ENCODE results near the gene SALL4. TPM values are rescaled to one million over a fixed set of nuclear protein-coding genes. Genes with fewer than 3 reads are reported as not detected.

SALL4 gene
- total and polyA plus RNA-seq, 2 experiments from 2014 or later: 122 to 227 TPM

DNA sequence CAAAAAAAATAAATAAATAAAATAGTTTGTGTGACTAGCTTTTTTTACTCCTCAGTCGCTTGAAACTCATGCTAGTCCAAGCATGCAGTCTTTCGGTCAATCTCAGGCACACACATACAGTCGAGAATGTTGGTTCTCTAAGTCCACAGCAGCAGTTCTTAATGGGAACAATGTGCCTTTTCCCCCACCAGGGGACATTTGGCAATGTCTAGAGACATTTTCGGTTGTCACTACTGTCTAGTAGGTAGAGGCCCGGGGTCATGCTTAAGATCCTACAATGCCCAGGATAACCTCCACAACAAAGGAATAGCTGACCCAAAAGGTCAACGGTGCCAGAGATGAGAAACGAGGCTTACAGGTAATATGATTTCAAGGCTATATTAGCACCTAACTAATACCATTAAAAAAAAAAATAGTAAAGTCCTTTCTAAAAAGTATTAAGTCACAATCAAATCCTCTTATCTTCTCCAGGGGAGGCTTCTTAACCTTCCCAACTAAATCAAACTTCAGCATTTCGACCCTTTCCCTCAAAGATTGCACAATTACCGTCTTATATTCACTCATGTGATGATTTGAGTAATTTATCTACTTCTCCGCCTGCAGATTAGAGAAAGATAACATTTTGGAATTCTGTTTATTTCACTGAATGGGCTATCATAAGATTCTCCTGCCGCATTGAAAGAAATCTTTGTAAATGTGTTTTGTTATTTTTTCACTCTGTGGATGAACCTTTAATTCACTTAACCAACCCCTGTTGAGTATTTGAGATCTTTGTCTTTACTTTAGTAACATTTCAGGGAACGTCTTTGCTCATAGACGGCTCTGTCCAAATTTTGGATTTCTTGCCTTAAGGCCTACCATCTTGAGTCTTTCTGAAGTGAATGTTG, 8.1 kb upstream of the SALL4 start:
- peaks cover 27% of the 10 kb centered on the region for H3K4me1 Mint-ChIP-seq
- H3K27me3 ChIP-seq (ENCODE audit: insufficient read depth): no peaks in the 10 kb centered on the region
- H3K9me3 Mint-ChIP-seq: no peaks in the 10 kb centered on the region
- TF ChIP-seq ZNF114 (CRISPR knock-in tag; IDR thresholded peaks at IDR 0.05): no peak
- TF ChIP-seq EZH2phosphoT487 (IDR thresholded peaks at IDR 0.05; ENCODE audit: unreplicated experiment): no peak
- TF ChIP-seq, protein P1, sequence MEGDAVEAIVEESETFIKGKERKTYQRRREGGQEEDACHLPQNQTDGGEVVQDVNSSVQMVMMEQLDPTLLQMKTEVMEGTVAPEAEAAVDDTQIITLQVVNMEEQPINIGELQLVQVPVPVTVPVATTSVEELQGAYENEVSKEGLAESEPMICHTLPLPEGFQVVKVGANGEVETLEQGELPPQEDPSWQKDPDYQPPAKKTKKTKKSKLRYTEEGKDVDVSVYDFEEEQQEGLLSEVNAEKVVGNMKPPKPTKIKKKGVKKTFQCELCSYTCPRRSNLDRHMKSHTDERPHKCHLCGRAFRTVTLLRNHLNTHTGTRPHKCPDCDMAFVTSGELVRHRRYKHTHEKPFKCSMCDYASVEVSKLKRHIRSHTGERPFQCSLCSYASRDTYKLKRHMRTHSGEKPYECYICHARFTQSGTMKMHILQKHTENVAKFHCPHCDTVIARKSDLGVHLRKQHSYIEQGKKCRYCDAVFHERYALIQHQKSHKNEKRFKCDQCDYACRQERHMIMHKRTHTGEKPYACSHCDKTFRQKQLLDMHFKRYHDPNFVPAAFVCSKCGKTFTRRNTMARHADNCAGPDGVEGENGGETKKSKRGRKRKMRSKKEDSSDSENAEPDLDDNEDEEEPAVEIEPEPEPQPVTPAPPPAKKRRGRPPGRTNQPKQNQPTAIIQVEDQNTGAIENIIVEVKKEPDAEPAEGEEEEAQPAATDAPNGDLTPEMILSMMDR (conservative IDR thresholded peaks at IDR 0.05; ENCODE audit: low read depth in 2 of 2): peak; percentile 23 to 42; a peak in 3 of 4 replicates
- no peak overlapping the region; the same call in 1 of the 2 replicates for H2AFZ ChIP-seq
- H3K27ac ChIP-seq (ENCODE audit: low read depth): peak overlapping the region; percentile 45; the same call in 1 of the 2 replicates
- H3K36me3 ChIP-seq (ENCODE audit: insufficient read depth): no peaks in the 10 kb centered on the region
- H3F3A ChIP-seq (replicated peaks; ENCODE audit: low read depth): no peaks in the 10 kb centered on the region
- no peaks in the 10 kb centered on the region for H3K79me2 ChIP-seq (replicated peaks; ENCODE audit: insufficient read depth)
- ATAC-seq (peak; percentile 74), DNase-seq (ENCODE audit: low spot score) (peak; percentile 60)
- H3K27me3 Mint-ChIP-seq (ENCODE audit: insufficient read depth, low read depth, poor library complexity): peaks cover 2% of the 10 kb centered on the region
- no peak overlapping the region for H3K4me3 Mint-ChIP-seq
- no peak overlapping the region for H3K4me3 ChIP-seq
- no peaks in the 10 kb centered on the region for H3K36me3 Mint-ChIP-seq (ENCODE audit: low read depth)
- H3K27ac Mint-ChIP-seq: no peak overlapping the region; the same call in 1 of the 2 replicates
- peak overlapping the region; percentile 53; the same call in 1 of the 2 replicates for H3K4me2 ChIP-seq
- peaks cover 25% of the 10 kb centered on the region for H3K4me1 ChIP-seq (ENCODE audit: insufficient read depth)
- H4K20me1 ChIP-seq (replicated peaks; ENCODE audit: insufficient read depth): no peaks in the 10 kb centered on the region
- H3K9me2 ChIP-seq (ENCODE audit: insufficient read depth): 0 out of 2 replicates have a peak, but pooled peaks cover 4% of the 10 kb centered on the region

DNA sequence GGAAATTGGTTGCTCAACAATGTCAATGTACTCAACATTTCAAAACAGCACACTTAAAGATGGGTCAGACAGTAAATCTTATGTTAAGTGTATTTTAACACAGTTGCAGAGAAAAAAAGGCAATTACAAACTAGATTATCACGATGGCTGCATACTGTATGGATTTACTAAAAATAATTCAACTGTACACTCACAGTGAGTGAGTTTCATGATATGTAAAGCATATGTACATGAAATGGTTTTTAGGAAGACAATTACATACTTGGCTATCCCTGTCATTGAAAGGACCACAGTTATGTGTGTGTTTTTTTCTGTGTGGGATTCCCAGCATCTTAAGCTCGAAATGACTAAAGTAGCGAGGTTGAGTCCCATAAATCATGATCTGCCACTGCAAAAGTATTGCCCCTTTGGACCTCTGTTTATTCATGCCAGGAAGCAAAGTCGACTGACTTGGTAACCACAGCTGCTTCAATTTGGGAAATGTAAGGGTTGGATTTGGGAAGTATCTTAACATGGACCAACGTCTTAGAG, 5.5 kb upstream of the SALL4 start:
- H3K27ac Mint-ChIP-seq: no peak overlapping the region
- H3K4me3 ChIP-seq: no peak overlapping the region
- no peaks in the 10 kb centered on the region for H3K9me3 Mint-ChIP-seq
- H3K4me1 ChIP-seq (ENCODE audit: insufficient read depth): peaks cover 23% of the 10 kb centered on the region
- no peaks in the 10 kb centered on the region for H3F3A ChIP-seq (replicated peaks; ENCODE audit: low read depth)
- peaks cover 2% of the 10 kb centered on the region for H3K27me3 Mint-ChIP-seq (ENCODE audit: insufficient read depth, low read depth, poor library complexity)
- no peak for TF ChIP-seq ZNF331 (CRISPR knock-in tag; IDR thresholded peaks at IDR 0.05; ENCODE audit: low read depth)
- no peak for TF ChIP-seq POLR2AphosphoS5 (IDR thresholded peaks at IDR 0.05; ENCODE audit: low read depth)
- TF ChIP-seq, protein P2, sequence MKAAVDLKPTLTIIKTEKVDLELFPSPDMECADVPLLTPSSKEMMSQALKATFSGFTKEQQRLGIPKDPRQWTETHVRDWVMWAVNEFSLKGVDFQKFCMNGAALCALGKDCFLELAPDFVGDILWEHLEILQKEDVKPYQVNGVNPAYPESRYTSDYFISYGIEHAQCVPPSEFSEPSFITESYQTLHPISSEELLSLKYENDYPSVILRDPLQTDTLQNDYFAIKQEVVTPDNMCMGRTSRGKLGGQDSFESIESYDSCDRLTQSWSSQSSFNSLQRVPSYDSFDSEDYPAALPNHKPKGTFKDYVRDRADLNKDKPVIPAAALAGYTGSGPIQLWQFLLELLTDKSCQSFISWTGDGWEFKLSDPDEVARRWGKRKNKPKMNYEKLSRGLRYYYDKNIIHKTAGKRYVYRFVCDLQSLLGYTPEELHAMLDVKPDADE (IDR thresholded peaks at IDR 0.05): no peak
- TF ChIP-seq, protein P1 (conservative IDR thresholded peaks at IDR 0.05; ENCODE audit: low read depth in 2 of 2): no peak
- TF ChIP-seq NANOG (IDR thresholded peaks at IDR 0.05; ENCODE audit: borderline replicate concordance): no peak
- TF ChIP-seq, protein P3, sequence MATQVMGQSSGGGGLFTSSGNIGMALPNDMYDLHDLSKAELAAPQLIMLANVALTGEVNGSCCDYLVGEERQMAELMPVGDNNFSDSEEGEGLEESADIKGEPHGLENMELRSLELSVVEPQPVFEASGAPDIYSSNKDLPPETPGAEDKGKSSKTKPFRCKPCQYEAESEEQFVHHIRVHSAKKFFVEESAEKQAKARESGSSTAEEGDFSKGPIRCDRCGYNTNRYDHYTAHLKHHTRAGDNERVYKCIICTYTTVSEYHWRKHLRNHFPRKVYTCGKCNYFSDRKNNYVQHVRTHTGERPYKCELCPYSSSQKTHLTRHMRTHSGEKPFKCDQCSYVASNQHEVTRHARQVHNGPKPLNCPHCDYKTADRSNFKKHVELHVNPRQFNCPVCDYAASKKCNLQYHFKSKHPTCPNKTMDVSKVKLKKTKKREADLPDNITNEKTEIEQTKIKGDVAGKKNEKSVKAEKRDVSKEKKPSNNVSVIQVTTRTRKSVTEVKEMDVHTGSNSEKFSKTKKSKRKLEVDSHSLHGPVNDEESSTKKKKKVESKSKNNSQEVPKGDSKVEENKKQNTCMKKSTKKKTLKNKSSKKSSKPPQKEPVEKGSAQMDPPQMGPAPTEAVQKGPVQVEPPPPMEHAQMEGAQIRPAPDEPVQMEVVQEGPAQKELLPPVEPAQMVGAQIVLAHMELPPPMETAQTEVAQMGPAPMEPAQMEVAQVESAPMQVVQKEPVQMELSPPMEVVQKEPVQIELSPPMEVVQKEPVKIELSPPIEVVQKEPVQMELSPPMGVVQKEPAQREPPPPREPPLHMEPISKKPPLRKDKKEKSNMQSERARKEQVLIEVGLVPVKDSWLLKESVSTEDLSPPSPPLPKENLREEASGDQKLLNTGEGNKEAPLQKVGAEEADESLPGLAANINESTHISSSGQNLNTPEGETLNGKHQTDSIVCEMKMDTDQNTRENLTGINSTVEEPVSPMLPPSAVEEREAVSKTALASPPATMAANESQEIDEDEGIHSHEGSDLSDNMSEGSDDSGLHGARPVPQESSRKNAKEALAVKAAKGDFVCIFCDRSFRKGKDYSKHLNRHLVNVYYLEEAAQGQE (IDR thresholded peaks at IDR 0.05; ENCODE audit: unreplicated experiment): no peak
- no peak for TF ChIP-seq STAT1 (IDR thresholded peaks at IDR 0.05; ENCODE audit: unreplicated experiment)
- TF ChIP-seq CREB1 (CRISPR knock-in tag; IDR thresholded peaks at IDR 0.05; ENCODE audit: low read depth): no peak
- no peak for TF ChIP-seq JUNB (IDR thresholded peaks at IDR 0.05; ENCODE audit: unreplicated experiment)
- TF ChIP-seq ZNF114 (CRISPR knock-in tag; IDR thresholded peaks at IDR 0.05): no peak
- TF ChIP-seq EZH2phosphoT487 (IDR thresholded peaks at IDR 0.05; ENCODE audit: unreplicated experiment): no peak
- no peaks in the 10 kb centered on the region for H3K79me2 ChIP-seq (replicated peaks; ENCODE audit: insufficient read depth)
- H3K27me3 ChIP-seq (ENCODE audit: insufficient read depth): no peaks in the 10 kb centered on the region
- no peak overlapping the region for H2AFZ ChIP-seq
- no peak for DNase-seq (ENCODE audit: low spot score)
- no peaks in the 10 kb centered on the region for H4K20me1 ChIP-seq (replicated peaks; ENCODE audit: insufficient read depth)
- no peaks in the 10 kb centered on the region for H3K36me3 Mint-ChIP-seq (ENCODE audit: low read depth)
- no peak overlapping the region for H3K4me2 ChIP-seq
- H3K36me3 ChIP-seq (ENCODE audit: insufficient read depth): no peaks in the 10 kb centered on the region
- H3K27ac ChIP-seq (ENCODE audit: low read depth): no peak overlapping the region
- no peak overlapping the region for H3K4me3 Mint-ChIP-seq
- peaks cover 30% of the 10 kb centered on the region for H3K4me1 Mint-ChIP-seq
- no peaks in the 10 kb centered on the region for H3K9me2 ChIP-seq (ENCODE audit: insufficient read depth)
- no peak for ATAC-seq

All from GM23338 (cell line).